Stimulated activated CD4-positive, alpha-beta T cell treated with anti-CD3 and anti-CD28 coated beads, TNF-alpha, amount 100 ng/mL, for 4 hours (primary cell): ENCODE data around the gene MAGEA9B.
"Not testable (repeated sequence)": the region's sequence is repeated elsewhere in the genome, so short reads cannot be mapped to it uniquely, and the experiment has no call there.

Source experiments
- DNase-seq, 3 experiments: peaks; one replicate each; pipeline ENCODE4 v3.0.0-alpha.2; 2020; ENCODE audit warnings: low read depth in 3 of 3

MAGEA9B gene

GRCh38 chrX:149587359-149587758, at the start of gene MAGEA9B:
Gene MAGEA9B (minus strand): TSS chrX:149587459. CDS start chrX:149583179, 4,280 bp downstream.
- not testable (repeated sequence) for DNase-seq

- no peak for DNase-seq
These were observed 46.3 kb upstream of the MAGEA9B start for GRCh38 chrX:149633511-149633910.

GRCh38 chrX:149631234-149632165, 44.2 kb upstream of the MAGEA9B start, which contains the start of gene TMEM185A:
Gene TMEM185A (minus strand): TSS chrX:149631792. CDS start chrX:149631580, 212 bp downstream.
- peak; percentile 41 to 55 (median 53) for DNase-seq

- DNase-seq: no peak
These were observed 43.5 kb upstream of the MAGEA9B start for GRCh38 chrX:149630681-149631233.

- no peak for DNase-seq
These were observed 42.6 kb upstream of the MAGEA9B start for GRCh38 chrX:149629730-149630387.

- DNase-seq: no peak
These were observed 41.5 kb upstream of the MAGEA9B start for GRCh38 chrX:149628768-149629167.

- DNase-seq: no peak
These were observed 41.0 kb upstream of the MAGEA9B start for GRCh38 chrX:149628280-149628679.

- not testable (repeated sequence) for DNase-seq
These were observed 39.6 kb upstream of the MAGEA9B start for GRCh38 chrX:149626829-149627228.

- DNase-seq: not testable (repeated sequence)
These were observed 32.4 kb upstream of the MAGEA9B start for GRCh38 chrX:149619662-149620061.

- no peak for DNase-seq
These were observed 31.6 kb upstream of the MAGEA9B start for GRCh38 chrX:149618871-149619270.

- DNase-seq: no peak
These were observed 24.4 kb upstream of the MAGEA9B start for GRCh38 chrX:149611623-149612175.

GRCh38 chrX:149610511-149610910, 23.3 kb upstream of the MAGEA9B start:
- no peak for DNase-seq

GRCh38 chrX:149607699-149608098, 20.4 kb upstream of the MAGEA9B start:
- DNase-seq: no peak

- DNase-seq: not testable (repeated sequence)
These were observed 18.1 kb upstream of the MAGEA9B start for GRCh38 chrX:149605248-149605885.

GRCh38 chrX:149598603-149599002, 11.3 kb upstream of the MAGEA9B start:
- DNase-seq: not testable (repeated sequence)

GRCh38 chrX:149595943-149596342, 8.7 kb upstream of the MAGEA9B start:
- not testable (repeated sequence) for DNase-seq

- not testable (repeated sequence) for DNase-seq
These were observed 8.0 kb upstream of the MAGEA9B start, which contains the start of gene HSFX2 for GRCh38 chrX:149595214-149595613. Gene HSFX2 (minus strand): TSS chrX:149595314. CDS start chrX:149594700, 614 bp downstream.

- DNase-seq: not testable (repeated sequence)
These were observed 3.7 kb upstream of the MAGEA9B start for GRCh38 chrX:149590993-149591392.

- DNase-seq: not testable (repeated sequence)
These were observed 1.6 kb downstream of the MAGEA9B start for GRCh38 chrX:149585631-149586030.

GRCh38 chrX:149573456-149573855, 13.8 kb downstream of the MAGEA9B start:
- DNase-seq: not testable (repeated sequence)

GRCh38 chrX:149572743-149573142, 14.5 kb downstream of the MAGEA9B start:
- no peak for DNase-seq
